HG02981 (cell line): ENCODE data around the gene RDM1.
"Not testable (repeated sequence)": the region's sequence is repeated elsewhere in the genome, so short reads cannot be mapped to it uniquely, and the experiment has no call there.

Experiments used
- ATAC-seq: cut with Tn5 transposase; IDR thresholded peaks from one replicate; pipeline ENCODE4 v1.9.1; 2021; ENCODE audit warnings: mild to moderate bottlenecking, moderate library complexity; ENCODE audit not compliant: unreplicated experiment

The RDM1 gene

GRCh38 chr17:35900708-35901480, 29.7 kb downstream of the RDM1 start:
- ATAC-seq: no peak

DNA sequence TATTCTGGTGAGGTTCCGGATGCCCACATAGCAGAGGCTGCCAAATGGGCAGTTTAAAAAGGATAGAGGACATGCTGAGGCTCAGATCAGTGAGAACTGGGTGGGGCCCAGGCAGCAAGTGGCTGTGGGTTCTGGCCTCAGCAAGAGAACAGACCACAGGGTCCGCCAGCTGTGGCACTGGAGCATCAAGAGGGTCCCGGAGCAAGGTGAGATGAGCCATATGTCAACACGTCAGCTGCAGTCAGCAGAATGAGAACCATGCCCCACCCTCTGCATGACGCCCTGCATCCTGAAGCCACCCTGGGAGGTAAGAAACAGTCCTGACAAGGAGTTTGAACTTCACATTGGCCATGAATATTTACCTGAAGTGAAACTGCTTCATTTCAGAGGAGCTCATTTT, 30.3 kb downstream of the RDM1 start:
- no peak for ATAC-seq

- ATAC-seq: no peak
Measured at GRCh38 chr17:35898283-35899070, 32.1 kb downstream of the RDM1 start.

- ATAC-seq: not testable (repeated sequence)
Measured at GRCh38 chr17:35897772-35898171, 32.8 kb downstream of the RDM1 start.

- ATAC-seq: no peak
Measured at GRCh38 chr17:35895636-35896587, 34.7 kb downstream of the RDM1 start.

DNA sequence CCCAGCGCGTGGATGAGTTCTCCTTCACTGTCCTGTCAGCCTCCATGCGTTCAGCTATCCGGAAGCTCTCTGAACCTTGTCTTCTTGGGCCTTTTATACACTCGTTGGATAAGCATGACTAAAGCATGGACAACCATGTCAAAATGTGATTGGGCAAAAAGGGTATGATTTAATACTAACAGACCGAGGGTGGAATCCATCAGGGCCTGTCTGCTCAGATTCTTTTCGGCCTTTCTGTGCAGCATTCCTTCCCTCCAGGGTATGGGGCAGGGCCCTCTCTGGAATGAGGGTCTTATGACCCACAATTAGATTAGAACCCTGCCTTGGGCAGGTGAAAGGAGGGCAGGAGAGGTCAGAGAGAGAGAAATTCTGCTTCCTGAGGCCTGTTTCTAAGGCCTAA, 36.4 kb downstream of the RDM1 start:
- no peak for ATAC-seq

GRCh38 chr17:35893751-35894150, 36.8 kb downstream of the RDM1 start:
- ATAC-seq: no peak

DNA sequence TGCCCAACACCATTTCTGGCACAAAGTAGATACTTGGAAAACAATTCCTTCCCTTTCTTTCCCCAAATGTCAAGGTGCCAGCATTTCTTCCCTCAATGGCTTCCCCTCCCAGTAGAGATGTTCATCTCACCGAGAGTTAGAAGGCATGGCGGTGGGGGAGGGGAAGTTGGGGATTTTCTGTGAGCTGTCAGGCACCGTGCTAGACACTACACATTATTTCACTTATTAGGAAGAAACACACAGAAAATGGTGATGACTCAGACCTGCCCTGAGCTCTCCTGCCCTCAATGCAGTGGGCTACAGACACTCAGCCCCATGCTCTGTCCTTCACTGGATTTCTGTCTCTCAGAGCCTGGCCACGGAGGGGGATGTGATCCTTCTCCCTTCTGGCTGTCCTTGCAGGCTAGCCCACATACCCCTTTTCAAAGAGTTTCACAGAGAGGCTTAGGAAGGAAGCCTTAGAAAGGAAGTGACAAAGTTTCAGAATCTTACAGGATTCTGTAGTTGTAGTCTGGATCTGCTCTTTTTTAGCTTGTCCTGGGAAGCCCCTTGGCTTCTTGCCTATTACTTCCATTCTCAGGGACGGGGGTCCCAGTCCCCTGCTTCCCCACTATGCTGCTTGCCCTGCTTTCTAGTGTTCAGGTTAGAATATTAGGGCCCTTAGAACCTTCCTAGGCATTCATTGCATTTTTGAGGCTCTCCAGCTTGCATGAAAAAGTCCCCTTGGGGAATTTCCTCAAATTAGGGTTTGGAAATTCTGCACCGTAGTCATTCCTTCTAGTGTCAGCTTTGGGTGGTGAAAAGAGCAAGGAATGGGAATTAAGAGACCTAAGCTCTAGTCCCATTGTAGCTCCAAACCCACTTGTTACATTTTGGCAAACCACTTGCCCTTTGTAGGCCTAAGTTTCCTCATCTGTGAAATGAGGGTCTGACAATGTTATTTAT, 38.2 kb downstream of the RDM1 start:
- ATAC-seq: no peak

GRCh38 chr17:35891269-35891668, 39.3 kb downstream of the RDM1 start:
- ATAC-seq: no peak

- ATAC-seq: no peak
Measured at GRCh38 chr17:35890774-35891155, 39.8 kb downstream of the RDM1 start.

DNA sequence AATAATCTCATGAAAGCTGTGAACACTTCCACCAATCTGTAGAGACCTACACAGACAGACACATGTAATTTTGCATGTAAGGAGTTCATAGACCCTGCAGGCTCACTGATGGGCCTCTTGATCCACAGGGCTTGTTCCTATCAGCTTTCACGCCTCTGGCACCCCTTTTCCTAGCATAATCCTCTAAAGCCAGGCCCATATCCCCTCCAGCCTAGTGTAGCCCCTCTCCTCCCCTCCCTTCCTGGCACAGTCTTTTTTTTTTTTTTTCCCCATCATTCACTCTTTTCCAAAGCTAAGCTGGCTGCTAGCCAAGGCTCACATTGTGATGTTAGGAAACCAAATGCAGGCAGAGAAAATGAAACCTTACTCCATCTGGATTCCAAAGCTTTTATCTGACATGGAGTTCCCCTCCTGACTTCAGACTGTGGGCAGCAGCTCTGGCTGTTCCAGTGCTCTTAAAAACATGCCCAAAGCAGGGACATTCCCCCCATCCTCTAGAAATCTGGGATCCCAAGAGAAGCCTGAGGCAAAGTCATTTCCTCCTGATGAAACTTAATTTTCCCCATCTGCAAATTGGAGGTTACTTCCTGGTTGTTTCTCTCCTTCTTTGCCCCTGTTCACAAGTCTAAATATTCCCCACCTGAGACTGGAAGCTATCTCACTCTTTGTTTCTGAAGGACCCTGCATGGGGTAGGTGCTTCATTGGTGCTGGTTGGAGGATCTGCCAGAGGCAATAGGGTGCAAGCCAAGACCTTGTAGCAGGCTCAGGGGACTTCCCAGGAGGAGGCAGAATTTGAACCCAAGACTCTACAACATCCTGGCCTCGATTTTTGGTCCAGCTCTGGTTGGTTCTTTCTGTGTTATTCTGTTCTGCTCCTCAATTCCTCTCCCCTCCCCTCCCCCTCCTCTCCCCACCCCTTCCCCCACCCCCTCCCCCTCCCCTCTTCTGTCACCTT, 40.5 kb downstream of the RDM1 start:
- no peak for ATAC-seq

DNA sequence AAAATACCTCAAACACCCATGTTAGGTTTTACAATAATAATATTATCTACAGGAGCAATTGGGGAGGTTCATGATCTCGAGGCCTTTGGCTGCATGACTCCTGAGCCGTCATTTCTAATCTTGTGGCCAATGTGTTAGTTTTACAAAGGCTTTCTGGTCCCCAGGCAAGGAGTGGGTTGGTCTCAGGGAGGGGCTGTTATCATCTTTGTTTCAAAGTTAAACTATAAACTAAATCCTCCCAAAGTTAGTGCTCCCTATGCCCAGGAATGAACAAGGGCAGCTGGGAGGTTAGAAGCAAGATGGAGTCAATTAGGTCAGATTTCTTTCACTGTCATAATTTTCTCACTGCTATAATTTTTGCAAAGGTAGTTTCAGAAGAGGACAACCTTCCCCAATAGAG, 41.3 kb downstream of the RDM1 start:
- ATAC-seq: no peak

- peak; percentile 90 for ATAC-seq
Measured at GRCh38 chr17:35879773-35880654, 50.6 kb downstream of the RDM1 start, which contains the start of gene CCL5. Gene CCL5 (minus strand): TSS chr17:35880360.

DNA sequence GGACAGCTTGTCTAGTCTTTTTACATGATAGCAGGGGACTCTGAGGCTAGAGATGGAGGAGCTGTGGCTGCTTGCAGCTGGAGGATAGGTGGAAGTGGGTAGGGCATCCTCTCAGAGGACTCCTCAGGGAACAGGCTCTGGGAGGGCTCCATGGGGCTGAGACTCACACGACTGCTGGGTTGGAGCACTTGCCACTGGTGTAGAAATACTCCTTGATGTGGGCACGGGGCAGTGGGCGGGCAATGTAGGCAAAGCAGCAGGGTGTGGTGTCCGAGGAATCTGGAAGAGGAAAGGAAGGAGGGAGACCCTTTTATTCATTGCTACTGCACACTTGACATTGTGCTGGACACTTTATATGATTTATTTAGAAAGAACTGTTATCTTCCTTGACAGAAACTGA, 52.2 kb downstream of the RDM1 start:
- no peak for ATAC-seq

GRCh38 chr17:35877345-35878029, 53.1 kb downstream of the RDM1 start:
- ATAC-seq: no peak

DNA sequence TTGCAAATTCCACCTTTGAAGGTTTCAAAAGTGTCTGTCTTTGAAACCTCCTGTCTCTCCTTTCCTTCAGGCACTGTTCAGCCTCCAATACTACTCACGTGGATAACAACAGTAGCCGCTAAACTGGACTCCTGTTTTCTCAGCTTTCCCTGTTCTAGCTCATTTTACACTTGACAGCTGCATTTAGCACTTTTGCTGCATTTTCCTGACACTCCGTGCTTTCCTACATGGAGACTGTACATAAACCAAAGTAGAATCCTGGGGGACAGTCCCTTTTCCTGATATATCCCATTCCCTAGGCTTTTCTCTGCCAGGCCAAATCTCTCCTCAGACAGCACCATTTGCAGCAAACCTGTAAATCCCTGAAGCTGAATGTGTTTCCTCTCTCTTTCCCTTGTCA, 54.0 kb downstream of the RDM1 start:
- ATAC-seq: no peak

- no peak for ATAC-seq
Measured at GRCh38 chr17:35875800-35876139, 54.8 kb downstream of the RDM1 start.
